ENCODE results near the gene ZNRF3.
"Not testable (repeated sequence)": the region's sequence is repeated elsewhere in the genome, so short reads cannot be mapped to it uniquely, and the experiment has no call there.

The ZNRF3 gene

GRCh38 chr22:28984482-28985158 lies 101.2 kb downstream of the ZNRF3 start:
- no peak for DNase-seq (ENCODE audit: low spot score)

GRCh38 chr22:28985581-28986290 lies 102.4 kb downstream of the ZNRF3 start:
- DNase-seq (ENCODE audit: low spot score), result no peak

- no peak for DNase-seq (ENCODE audit: low spot score)
Measured at GRCh38 chr22:28986366-28986765, 103.0 kb downstream of the ZNRF3 start.

DNA sequence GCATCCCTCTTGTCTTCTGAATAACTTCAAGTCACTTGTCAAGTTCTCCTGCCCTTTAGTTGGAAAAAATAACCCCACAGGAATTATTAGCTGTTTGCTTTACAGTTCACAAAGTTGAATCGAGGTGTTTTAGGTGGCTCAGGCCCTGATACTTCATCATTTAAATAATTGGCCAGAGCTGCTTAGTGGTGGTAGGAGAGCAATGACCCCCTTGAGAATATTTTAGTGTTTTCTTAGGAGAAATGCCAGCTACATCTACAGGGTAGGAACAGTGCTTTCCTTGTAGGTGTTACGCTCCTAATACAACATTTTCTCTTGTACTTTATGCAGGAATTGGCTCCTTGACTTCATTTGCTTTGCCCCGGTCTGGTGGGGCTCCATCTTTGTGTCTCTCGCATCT lies 105.1 kb downstream of the ZNRF3 start:
- no peak for DNase-seq (ENCODE audit: low spot score)

GRCh38 chr22:28989035-28989464 lies 105.7 kb downstream of the ZNRF3 start:
- no peak for DNase-seq (ENCODE audit: low spot score)

GRCh38 chr22:28989484-28989883 lies 106.1 kb downstream of the ZNRF3 start:
- no peak for DNase-seq (ENCODE audit: low spot score)

DNA sequence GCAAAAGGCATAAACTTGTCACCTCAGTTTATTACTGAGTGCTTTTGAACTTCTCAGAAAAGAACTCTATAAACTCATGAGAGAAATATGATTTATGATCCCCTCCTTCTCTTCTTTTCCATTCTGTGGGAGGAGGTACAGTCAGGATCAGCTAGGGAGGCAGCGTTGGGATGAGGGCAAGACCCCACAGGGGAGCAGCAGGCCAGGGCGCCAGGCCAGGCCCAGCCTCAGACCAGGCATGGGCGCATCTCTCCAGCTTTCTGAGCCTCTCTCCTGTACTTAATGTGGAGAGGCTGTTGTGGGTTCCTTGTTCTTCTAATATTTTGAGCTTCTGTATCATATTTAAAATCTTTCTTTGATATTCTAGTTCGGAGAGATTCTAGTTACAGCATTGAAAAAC lies 106.5 kb downstream of the ZNRF3 start:
- DNase-seq (ENCODE audit: low spot score), result no peak

DNA sequence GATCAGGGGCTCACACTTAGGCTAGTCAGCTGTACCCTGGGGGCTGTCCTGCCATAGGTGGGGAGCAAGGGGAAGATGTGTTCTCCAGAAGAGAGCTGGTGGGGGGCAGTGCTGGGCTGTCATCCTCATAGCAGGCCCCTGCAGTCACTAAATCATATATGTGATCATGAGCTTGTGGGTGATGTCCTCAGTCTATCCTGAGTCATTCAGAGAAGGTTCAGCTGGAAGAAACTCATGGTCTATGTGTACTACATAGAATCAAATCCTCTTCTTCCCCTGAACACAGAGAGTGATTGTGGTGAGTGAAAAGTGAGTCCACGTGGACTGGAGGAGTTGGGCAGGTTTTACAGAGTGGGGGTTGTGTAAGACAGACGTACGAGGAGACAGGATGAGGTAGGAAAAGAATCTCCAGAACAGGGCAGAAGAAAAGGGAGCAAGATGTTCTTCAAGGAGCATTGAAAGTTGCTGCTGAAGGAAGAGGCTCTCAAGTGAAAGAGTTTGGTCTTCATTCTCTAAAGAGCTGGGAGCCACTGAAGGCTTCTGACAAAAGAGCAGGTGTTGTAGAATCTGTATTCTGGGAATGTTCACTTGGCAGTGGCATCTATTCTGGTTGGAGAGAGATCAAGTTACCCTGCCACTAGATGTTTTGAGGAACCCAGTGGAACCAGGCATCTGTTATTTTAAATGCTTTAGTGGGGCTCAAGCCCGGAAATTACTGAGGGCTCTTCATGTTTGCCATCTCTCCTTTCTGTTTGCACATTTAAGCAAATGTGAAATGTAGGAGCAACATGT lies 109.4 kb downstream of the ZNRF3 start:
- no peak for DNase-seq (ENCODE audit: low spot score)

DNA sequence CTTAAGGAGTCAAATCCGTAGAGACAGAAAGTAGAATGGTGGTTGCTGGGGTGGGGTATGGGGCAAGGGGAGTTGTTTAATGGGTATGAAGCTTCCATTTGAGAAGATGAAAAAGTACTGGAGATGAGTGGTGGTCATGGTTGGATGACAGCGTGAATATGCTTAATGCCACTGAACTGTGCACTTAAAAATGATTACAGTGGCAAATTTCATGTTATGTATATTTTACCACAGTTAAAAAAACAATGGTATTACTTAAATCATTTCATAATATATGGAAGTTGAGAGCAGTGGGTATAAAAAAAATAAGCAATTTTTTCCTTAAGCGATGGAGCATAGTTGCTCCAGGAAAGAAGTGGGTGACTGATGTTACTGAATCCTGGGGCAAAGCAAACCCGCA lies 111.2 kb downstream of the ZNRF3 start:
- DNase-seq (ENCODE audit: low spot score), result no peak

DNA sequence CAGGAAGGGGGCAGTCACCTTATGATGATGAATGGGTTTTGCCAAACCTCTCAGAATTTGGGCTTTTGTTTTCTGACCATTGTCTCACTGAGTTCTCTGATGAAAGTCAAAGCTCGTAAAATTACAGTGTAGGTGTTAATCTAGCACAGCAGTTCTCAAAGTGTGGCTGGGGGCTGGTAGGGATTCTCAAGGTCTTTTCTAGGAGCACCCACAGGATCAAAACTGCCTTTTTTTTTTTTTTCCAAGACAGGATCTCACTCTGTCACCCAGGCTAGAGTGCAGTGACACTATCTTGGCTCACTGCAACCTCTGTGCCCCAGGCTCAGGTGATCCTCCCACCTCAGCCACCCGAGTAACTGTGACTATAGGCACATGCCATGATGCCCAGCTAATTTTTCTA lies 112.2 kb downstream of the ZNRF3 start:
- no peak for DNase-seq (ENCODE audit: low spot score)

DNA sequence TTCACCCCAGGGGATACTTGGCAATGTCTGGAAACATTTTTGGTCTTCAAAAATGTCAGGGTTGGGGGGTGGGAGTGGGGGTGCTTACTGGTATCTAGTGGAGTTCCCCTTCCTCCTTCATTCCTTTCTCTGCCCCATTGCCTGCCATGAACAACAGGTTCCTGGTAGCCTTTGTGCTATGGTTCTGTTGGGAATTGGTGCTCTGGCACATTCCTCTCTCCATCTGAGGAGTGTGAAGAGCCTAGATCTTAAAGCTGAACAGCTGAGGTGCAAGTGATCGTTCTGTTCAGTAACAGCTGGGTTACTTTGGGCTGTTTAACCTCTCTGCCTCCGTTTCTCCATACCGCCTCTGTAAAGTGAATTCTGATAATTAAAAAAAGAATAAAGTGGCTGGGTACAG lies 114.0 kb downstream of the ZNRF3 start:
- no peak for DNase-seq (ENCODE audit: low spot score)

GRCh38 chr22:28998681-28999080 lies 115.3 kb downstream of the ZNRF3 start:
- DNase-seq (ENCODE audit: low spot score), result no peak

DNA sequence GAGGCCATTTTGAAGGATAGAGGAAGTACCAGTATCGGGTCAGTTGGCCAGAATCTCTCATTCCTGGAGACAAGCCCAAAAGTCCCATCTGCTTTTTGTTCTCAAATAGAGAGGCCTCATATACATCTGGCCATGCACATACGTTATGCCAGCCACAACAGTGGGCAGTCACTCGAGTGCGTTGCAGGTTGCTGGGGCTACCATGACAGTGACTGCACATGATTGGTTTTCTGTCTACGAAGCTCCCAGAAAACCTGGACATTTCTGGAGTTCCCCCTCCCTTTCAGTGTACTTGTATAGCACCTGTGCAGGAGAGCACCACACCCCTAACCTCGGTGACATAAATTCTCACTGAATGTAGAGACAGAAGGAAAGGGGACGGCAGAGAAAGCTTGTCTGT lies 116.1 kb downstream of the ZNRF3 start:
- DNase-seq (ENCODE audit: low spot score), result no peak

- DNase-seq (ENCODE audit: low spot score), result no peak
Measured at GRCh38 chr22:28999919-29000556, 116.7 kb downstream of the ZNRF3 start.

GRCh38 chr22:29000641-29001040 lies 117.3 kb downstream of the ZNRF3 start:
- DNase-seq (ENCODE audit: low spot score), result no peak

GRCh38 chr22:29002603-29003002 lies 119.2 kb downstream of the ZNRF3 start:
- DNase-seq (ENCODE audit: low spot score), result no peak

DNA sequence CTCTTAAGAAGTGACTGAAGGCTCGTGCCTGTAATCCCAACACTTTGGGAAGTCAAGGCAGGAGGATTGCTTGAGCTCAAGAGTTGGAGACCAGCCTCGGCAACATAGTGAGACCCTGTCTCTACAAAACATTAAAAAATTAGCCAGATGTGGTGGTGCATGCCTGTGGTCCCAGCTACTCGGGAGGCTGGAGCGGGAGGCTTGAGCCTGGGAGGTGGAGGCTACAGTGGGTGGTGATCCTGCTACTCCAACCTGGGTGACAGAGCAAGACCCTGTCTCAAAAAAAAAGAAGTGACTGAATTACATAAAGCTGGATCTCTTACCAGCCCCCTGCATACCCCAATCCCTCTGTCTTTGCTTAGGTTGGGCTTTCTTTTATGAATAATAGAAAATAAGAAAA lies 120.2 kb downstream of the ZNRF3 start:
- DNase-seq (ENCODE audit: low spot score), result no peak

GRCh38 chr22:29003975-29004646 lies 120.7 kb downstream of the ZNRF3 start:
- DNase-seq (ENCODE audit: low spot score), result no peak

- no peak for DNase-seq (ENCODE audit: low spot score)
Measured at GRCh38 chr22:29004647-29005371, 121.4 kb downstream of the ZNRF3 start.

- DNase-seq (ENCODE audit: low spot score), result not testable (repeated sequence)
Measured at GRCh38 chr22:29005754-29006153, 122.4 kb downstream of the ZNRF3 start.

DNA sequence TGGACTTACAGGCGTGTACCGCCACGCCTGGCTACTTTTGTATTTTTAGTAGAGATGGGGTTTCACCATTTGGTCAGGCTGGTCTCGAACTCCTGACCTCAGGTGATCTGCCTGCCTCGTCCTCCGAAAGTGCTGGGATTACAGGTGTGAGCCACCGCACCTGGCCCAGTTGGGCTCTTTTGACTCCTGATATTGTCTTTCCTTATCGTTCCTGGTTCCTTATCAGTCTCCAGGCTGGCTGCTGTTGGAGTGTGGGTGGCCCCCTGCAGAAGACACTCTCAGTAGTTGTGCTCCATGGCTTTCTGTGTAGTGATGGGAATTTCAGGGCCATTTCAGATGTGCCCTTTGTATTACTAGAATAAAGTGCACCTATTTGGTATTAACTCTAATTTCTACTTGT lies 123.0 kb downstream of the ZNRF3 start:
- DNase-seq (ENCODE audit: low spot score), result no peak

Data from D341Med (cell line).